GM12891 (cell line): ENCODE data around the gene ACTRT1.

Experiments
- POLR2A ChIP-seq: IDR thresholded peaks from 2 replicates; pipeline ENCODE4 v1.6.1; 2011; ENCODE audit warnings: low read depth, low read length, control low read depth
- POLR2AphosphoS5 ChIP-seq: IDR thresholded peaks from 2 replicates; pipeline ENCODE4 v1.6.1; 2011; ENCODE audit warnings: low read depth, low read length, control low read depth
- SPI1 ChIP-seq: IDR thresholded peaks from 2 replicates; pipeline ENCODE4 v1.6.1; 2011; ENCODE audit warnings: low read depth, low read length, control low read depth
- TAF1 ChIP-seq: IDR thresholded peaks from 2 replicates; pipeline ENCODE4 v1.6.1; 2011; ENCODE audit warnings: low read depth, low read length, control low read depth

DNA sequence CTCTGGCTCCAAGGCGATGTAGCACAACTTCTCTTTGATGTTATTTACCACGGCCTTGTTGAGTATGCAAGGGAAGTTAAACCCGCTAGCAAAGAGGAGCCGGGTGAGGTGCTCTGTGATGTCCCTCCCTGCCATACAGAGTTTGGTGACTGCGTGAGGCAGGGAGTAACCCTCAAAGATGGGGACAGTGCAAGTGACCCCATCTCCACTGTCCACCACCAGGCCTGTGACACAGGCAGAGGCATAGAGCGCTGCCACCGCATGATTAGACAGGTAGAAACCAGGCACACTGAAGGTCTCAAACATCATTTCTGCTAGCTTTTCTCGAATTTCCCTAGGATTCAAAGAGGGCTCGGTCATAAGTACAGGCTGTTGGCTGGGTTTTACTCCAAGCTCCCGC lies 677 bp downstream of the ACTRT1 start:
- no peak for TF ChIP-seq TAF1
- no peak for TF ChIP-seq POLR2A
- TF ChIP-seq POLR2AphosphoS5 = no peak
- TF ChIP-seq SPI1 = no peak
